HEK293T (cell line): ENCODE results near the gene PDGFRB.

Experiments
- ARNT ChIP-seq: fragments of 450-650 bp; IDR thresholded peaks from 2 replicates; pipeline ENCODE4 v1.6.1; 2017; ENCODE audit warnings: mild to moderate bottlenecking
- BHLHE40 ChIP-seq: fragments of 450-650 bp; IDR thresholded peaks from 2 replicates; pipeline ENCODE4 v1.6.1; 2016; ENCODE audit warnings: mild to moderate bottlenecking, moderate library complexity, borderline replicate concordance
- ELF4 ChIP-seq: fragments of 450-650 bp; IDR thresholded peaks from 2 replicates; pipeline ENCODE4 v1.6.1; 2017; ENCODE audit warnings: antibody characterized with exemption
- FOXA1 ChIP-seq: fragments of 450-650 bp; IDR thresholded peaks from 2 replicates; pipeline ENCODE4 v1.6.1; 2016; ENCODE audit warnings: mild to moderate bottlenecking
- FOXK2 ChIP-seq: fragments of 450-650 bp; IDR thresholded peaks from 2 replicates; pipeline ENCODE4 v1.6.1; 2016; ENCODE audit warnings: mild to moderate bottlenecking
- FOXM1 ChIP-seq: fragments of 450-650 bp; IDR thresholded peaks from 2 replicates; pipeline ENCODE4 v1.6.1; 2017; ENCODE audit warnings: mild to moderate bottlenecking, borderline replicate concordance
- L3MBTL2 ChIP-seq: fragments of 450-650 bp; conservative IDR thresholded peaks from 2 replicates; pipeline ENCODE4 v1.6.1; 2016; ENCODE audit warnings: mild to moderate bottlenecking
- LEF1 ChIP-seq: fragments of 450-650 bp; IDR thresholded peaks from 2 replicates; pipeline ENCODE4 v1.6.1; 2017; ENCODE audit warnings: mild to moderate bottlenecking, borderline replicate concordance
- SP1 ChIP-seq: fragments of 450-650 bp; IDR thresholded peaks from 2 replicates; pipeline ENCODE4 v1.6.1; 2017
- SUZ12 ChIP-seq: fragments of 450-650 bp; IDR thresholded peaks from 2 replicates; pipeline ENCODE4 v1.6.1; 2016; ENCODE audit warnings: mild to moderate bottlenecking
- ZNF384 ChIP-seq: fragments of 450-650 bp; IDR thresholded peaks from 2 replicates; pipeline ENCODE4 v1.6.1; 2016
- TF ChIP-seq, protein P1 (sequence below): fragments of 450-650 bp; IDR thresholded peaks from 2 replicates; pipeline ENCODE4 v1.6.1; 2016

DNA sequence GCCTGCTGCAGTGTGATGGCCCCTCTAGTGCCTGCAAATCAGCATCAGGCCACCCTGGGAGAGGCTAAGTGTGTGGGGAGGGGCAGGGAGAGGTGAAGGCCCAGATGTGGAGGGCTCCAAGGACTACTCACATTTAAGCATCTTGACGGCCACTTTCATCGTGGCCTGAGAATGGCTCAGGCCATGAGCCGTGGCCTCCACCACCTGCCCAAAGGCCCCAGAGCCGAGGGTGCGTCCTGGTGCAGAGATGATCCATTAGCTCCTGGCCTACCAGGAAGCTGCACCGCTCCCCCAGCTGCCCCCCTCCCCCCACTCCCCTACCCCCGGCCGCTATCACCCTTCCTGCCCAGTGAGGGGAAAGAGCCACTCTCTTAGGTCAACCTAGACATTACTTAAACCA lies 31.0 kb downstream of the PDGFRB start:
- TF ChIP-seq, protein P1, sequence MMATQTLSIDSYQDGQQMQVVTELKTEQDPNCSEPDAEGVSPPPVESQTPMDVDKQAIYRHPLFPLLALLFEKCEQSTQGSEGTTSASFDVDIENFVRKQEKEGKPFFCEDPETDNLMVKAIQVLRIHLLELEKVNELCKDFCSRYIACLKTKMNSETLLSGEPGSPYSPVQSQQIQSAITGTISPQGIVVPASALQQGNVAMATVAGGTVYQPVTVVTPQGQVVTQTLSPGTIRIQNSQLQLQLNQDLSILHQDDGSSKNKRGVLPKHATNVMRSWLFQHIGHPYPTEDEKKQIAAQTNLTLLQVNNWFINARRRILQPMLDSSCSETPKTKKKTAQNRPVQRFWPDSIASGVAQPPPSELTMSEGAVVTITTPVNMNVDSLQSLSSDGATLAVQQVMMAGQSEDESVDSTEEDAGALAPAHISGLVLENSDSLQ: no peak
- TF ChIP-seq SUZ12 (no peak), FOXK2 (no peak), LEF1 (no peak), ZNF384 (no peak), ELF4 (no peak), FOXM1 (no peak), BHLHE40 (no peak), ARNT (no peak), FOXA1 (no peak), L3MBTL2 (no peak), SP1 (no peak)
